GM12891 (cell line): ENCODE measurements around the gene KLHL42.

ENCODE experiments used
- DNase-seq: peaks from one replicate; pipeline ENCODE4 v3.0.0; 2011; ENCODE audit warnings: low spot score; ENCODE audit not compliant: insufficient read length
- FAIRE-seq: peaks from 2 replicates; lab custom pipeline; 2011; peaks lifted over from hg19 to GRCh38; lab: Jason Lieb, UNC
- PAX5 ChIP-seq: IDR thresholded peaks from 2 replicates; pipeline ENCODE4 v1.6.1; 2011; ENCODE audit warnings: low read length, moderate library complexity, mild to moderate bottlenecking; ENCODE audit not compliant: insufficient read depth, severe bottlenecking
- POLR2A ChIP-seq: IDR thresholded peaks from 2 replicates; pipeline ENCODE4 v1.6.1; 2011; ENCODE audit warnings: low read depth, low read length, control low read depth
- POLR2AphosphoS5 ChIP-seq: IDR thresholded peaks from 2 replicates; pipeline ENCODE4 v1.6.1; 2011; ENCODE audit warnings: low read depth, low read length, control low read depth
- POU2F2 ChIP-seq: IDR thresholded peaks from 2 replicates; pipeline ENCODE4 v1.6.1; 2011; ENCODE audit warnings: low read depth, mild to moderate bottlenecking, control low read depth, low read length, moderate library complexity
- SPI1 ChIP-seq: IDR thresholded peaks from 2 replicates; pipeline ENCODE4 v1.6.1; 2011; ENCODE audit warnings: low read depth, low read length, control low read depth
- TAF1 ChIP-seq: IDR thresholded peaks from 2 replicates; pipeline ENCODE4 v1.6.1; 2011; ENCODE audit warnings: low read depth, low read length, control low read depth

KLHL42 gene

DNA sequence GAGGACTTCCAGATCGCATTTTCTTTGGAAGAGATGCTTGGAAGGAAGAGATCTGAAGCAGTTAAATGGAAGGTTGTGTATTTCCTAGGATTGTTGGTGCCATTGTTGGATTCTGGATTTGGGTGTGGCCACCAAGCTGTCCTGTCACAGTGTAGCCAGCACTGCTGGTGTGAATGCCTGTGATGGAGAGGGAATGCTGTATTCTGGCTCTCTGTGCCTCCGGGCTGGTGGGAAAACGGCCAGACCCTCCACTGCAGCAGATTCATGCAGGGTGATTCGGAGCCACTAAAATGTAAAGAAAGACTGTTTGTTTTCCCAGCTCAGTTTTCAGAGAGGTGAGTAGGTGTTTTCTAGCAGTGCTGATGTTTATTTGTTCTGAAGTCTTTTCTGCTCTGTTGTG is 30.7 kb downstream of the KLHL42 start:
- no peak for TF ChIP-seq POU2F2
- TF ChIP-seq PAX5: no peak
- TF ChIP-seq POLR2A: no peak
- no peak for TF ChIP-seq SPI1
- TF ChIP-seq POLR2AphosphoS5: no peak
- no peak for TF ChIP-seq TAF1
- DNase-seq: no peak
- no peak for FAIRE-seq

DNA sequence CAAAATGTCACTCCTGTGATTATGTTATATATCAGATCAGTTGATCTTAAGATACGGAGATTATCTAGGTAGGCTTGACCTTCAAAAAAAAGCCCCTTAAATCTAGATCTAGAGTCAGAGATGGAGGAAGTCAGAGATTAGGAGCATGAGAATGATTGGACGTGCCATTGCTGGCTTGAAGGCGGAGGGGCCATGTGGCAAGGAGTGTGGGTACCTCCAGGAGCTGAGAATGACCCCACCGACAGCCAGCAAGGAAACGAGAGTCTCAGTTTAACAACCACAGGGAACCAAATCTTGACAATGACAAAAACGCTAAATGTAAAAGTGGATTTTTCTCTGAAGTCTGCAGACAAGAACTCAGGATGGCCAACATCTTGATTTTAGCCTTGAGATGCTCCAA is 32.5 kb downstream of the KLHL42 start:
- TF ChIP-seq POLR2AphosphoS5 (no peak), SPI1 (no peak), POU2F2 (no peak), TAF1 (no peak), PAX5 (no peak), POLR2A (no peak)
- DNase-seq (no peak), FAIRE-seq (no peak)

GRCh38 chr12:27814411-27814810 is 34.4 kb downstream of the KLHL42 start:
- FAIRE-seq (no peak), DNase-seq (no peak)
- no peak for TF ChIP-seq PAX5
- TF ChIP-seq POLR2AphosphoS5: no peak

DNA sequence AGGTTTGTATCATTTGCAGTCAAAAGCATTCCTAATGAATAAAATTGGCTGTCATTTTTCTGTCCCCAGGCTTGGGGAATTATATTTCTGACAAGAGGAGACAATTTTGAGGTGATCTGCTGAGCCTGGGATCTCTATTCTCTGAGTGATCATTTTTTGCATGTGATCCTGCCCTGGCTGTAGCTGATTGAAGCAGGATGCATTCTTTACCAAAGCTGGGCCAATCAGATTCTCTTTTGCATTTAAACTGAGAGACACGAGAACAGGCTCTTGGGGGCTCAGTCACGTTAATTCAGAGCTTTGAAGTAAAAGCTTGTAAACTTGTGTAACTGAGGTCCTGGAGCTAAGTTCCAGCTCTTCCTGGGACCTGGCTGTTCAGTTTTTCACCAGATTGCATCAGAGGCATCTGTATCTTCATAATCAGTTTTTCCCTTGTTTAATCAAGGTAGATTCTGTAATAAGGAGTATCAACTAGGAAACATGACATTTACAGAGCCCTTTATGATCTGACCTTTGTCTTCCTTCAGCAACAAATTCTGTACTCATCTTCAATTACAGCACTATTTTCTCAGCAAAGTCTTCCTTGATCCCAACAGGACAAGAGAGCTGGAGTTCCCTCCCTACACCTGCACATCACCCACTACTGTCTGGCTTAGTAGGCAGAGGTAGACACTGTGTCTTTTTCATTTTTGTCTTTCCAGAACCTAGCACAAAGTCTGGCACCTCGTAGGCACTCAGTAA is 35.0 kb downstream of the KLHL42 start:
- TF ChIP-seq POLR2A: no peak
- no peak for TF ChIP-seq PAX5
- TF ChIP-seq POLR2AphosphoS5: no peak
- no peak for TF ChIP-seq POU2F2
- no peak for TF ChIP-seq SPI1
- FAIRE-seq (no peak), DNase-seq (no peak)

GRCh38 chr12:27817766-27818165 is 37.7 kb downstream of the KLHL42 start:
- TF ChIP-seq PAX5 (no peak), POLR2A (no peak), POLR2AphosphoS5 (no peak), POU2F2 (no peak), TAF1 (no peak), SPI1 (no peak)
- FAIRE-seq (no peak), DNase-seq (no peak)

- TF ChIP-seq POU2F2 (no peak), TAF1 (no peak), SPI1 (no peak), POLR2AphosphoS5 (no peak), PAX5 (no peak), POLR2A (no peak)
- no peak for FAIRE-seq
- no peak for DNase-seq
Measured at GRCh38 chr12:27818401-27818918, 38.4 kb downstream of the KLHL42 start.

DNA sequence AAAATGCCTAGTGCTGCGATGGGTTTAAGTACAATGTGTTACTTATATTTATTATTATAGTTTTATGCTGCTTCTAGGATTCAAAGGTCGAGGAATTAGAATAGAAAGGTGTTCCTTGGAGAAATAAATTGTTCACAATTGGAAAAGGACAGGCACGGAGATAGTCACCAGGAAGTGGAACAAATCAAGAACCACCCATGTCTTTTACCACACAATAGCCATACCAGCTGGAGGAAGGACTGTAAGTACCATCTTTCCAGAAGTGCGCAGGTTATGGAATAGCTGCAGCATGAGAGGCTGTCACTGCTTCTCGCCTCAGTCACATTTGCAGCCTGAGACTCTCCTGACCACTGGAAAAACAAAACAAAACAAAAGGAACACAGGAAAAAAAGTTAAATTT is 40.5 kb downstream of the KLHL42 start:
- FAIRE-seq (no peak), DNase-seq (no peak)
- no peak for TF ChIP-seq PAX5
- TF ChIP-seq SPI1: no peak
- TF ChIP-seq POLR2AphosphoS5: no peak
- TF ChIP-seq TAF1: no peak
- TF ChIP-seq POU2F2: no peak
- TF ChIP-seq POLR2A: no peak

GRCh38 chr12:27821259-27821973 is 41.4 kb downstream of the KLHL42 start:
- FAIRE-seq (no peak), DNase-seq (no peak)
- no peak for TF ChIP-seq SPI1
- TF ChIP-seq POLR2A: no peak
- TF ChIP-seq TAF1: no peak
- TF ChIP-seq PAX5: no peak
- no peak for TF ChIP-seq POLR2AphosphoS5
- TF ChIP-seq POU2F2: no peak

DNA sequence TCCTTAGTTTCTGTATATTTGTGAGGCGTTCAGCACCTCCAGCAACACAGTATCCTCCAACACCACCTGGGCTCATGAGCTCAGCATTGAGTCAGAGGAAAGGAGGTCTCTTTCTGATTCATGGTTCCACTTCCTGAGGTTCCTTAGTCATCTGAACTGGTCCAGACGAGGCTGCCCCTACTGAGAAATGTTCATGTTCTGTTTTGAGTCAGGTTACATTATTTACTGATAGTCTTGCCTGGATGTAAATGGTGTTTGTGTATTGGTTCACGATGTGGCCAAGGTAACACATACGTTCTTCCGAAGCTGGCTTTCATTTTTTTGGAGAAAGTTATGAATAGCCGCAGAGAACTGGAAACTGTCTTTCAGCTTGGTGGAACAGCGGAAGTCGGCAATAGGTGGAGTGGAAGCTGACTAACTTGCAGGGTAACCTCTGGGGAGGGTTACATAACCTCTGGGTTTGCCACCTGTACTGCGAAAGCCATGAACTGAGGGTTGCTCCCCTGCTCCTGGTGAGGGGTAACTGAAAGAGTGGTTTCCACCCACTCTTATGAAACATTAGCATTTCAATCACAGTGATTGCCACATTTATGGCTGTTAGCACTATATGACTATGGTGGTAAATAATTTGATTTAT is 42.2 kb downstream of the KLHL42 start:
- TF ChIP-seq PAX5 (no peak), POLR2A (no peak), TAF1 (no peak), POLR2AphosphoS5 (0 out of 2 replicates have a peak, but pooled peaks have one; percentile 37), SPI1 (peak; percentile 77), POU2F2 (peak; percentile 44)
- peak; percentile 29 for DNase-seq
- peak; percentile 90 for FAIRE-seq
